WI38 (cell line): ENCODE measurements around the gene BCAS3.
"Not testable (repeated sequence)": the region's sequence is repeated elsewhere in the genome, so short reads cannot be mapped to it uniquely, and the experiment has no call there.

Experiments
- H3K4me3 ChIP-seq: 2 replicates; pipeline ENCODE4 v1.5.1; 2011; ENCODE audit warnings: low read depth, mild to moderate bottlenecking, control low read depth, low read length
- TF ChIP-seq, protein P1 (sequence below): IDR thresholded peaks from 2 replicates; pipeline ENCODE4 v1.5.1; 2012; ENCODE audit warnings: low read depth, mild to moderate bottlenecking, control low read depth, low read length

The BCAS3 gene

GRCh38 chr17:61352781-61353491, 675.3 kb downstream of the BCAS3 start:
- TF ChIP-seq, protein P1, sequence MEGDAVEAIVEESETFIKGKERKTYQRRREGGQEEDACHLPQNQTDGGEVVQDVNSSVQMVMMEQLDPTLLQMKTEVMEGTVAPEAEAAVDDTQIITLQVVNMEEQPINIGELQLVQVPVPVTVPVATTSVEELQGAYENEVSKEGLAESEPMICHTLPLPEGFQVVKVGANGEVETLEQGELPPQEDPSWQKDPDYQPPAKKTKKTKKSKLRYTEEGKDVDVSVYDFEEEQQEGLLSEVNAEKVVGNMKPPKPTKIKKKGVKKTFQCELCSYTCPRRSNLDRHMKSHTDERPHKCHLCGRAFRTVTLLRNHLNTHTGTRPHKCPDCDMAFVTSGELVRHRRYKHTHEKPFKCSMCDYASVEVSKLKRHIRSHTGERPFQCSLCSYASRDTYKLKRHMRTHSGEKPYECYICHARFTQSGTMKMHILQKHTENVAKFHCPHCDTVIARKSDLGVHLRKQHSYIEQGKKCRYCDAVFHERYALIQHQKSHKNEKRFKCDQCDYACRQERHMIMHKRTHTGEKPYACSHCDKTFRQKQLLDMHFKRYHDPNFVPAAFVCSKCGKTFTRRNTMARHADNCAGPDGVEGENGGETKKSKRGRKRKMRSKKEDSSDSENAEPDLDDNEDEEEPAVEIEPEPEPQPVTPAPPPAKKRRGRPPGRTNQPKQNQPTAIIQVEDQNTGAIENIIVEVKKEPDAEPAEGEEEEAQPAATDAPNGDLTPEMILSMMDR, result no peak
- no peak overlapping the region for H3K4me3 ChIP-seq

GRCh38 chr17:61353615-61354014, 676.0 kb downstream of the BCAS3 start:
- no peak overlapping the region for H3K4me3 ChIP-seq
- TF ChIP-seq, protein P1, result no peak

GRCh38 chr17:61354895-61355874, 677.5 kb downstream of the BCAS3 start:
- no peak overlapping the region for H3K4me3 ChIP-seq
- TF ChIP-seq, protein P1, result no peak

DNA sequence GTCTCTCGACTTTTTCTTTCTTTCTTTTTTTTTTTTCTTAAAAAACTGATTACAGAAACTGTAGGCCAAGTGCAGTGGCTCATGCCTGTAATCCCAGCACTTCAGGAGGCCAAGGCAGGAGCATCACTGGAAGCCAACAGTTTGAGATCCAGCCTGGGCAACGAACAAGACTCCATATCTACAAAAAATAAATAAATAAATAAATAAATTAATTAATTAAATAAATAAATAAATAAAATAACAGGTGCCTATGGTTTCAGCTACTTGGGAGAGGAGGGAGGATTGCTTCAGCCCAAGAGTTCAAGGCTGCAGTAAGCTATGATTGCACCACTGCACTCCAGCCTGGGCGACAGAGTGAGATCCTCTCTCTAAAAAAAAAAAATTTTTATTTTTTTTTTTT, 679.4 kb downstream of the BCAS3 start:
- not testable (repeated sequence) for H3K4me3 ChIP-seq

DNA sequence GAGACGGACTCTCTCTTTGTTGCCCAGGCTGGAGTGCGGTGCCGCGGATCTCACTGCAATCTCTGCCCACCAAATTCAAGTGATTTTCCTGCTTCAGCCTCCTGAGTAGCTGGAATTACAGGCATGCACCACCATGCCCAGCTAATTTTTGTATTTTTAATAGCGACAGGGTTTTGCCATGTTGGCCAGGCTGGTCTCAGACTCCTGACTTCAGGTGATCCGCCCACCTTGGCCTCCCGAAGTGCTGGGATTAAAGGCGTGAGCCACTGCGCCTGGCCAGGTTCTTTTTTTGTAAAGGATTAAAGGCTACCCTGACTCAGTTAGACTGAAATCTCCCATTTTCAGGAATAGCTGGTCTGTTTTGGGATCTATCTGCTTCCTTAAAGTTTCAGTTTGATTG, 681.9 kb downstream of the BCAS3 start:
- H3K4me3 ChIP-seq, result not testable (repeated sequence)

GRCh38 chr17:61360318-61360943, 682.8 kb downstream of the BCAS3 start:
- TF ChIP-seq, protein P1, result no peak
- H3K4me3 ChIP-seq, result no peak overlapping the region

GRCh38 chr17:61361084-61361483, 683.4 kb downstream of the BCAS3 start:
- TF ChIP-seq, protein P1, result no peak
- no peak overlapping the region for H3K4me3 ChIP-seq

- TF ChIP-seq, protein P1, result no peak
- no peak overlapping the region for H3K4me3 ChIP-seq
These were observed 684.7 kb downstream of the BCAS3 start for GRCh38 chr17:61362396-61362795.
